WTC11 (cell line): ENCODE data around the gene ARHGAP44. TPM values are rescaled to one million over a fixed set of nuclear protein-coding genes. Genes with fewer than 3 reads are reported as not detected.
A peak's percentile ranks its signal among the peaks of the same experiment; 100 is the strongest.

Experiments
- ATAC-seq: fragments of 200-7000 bp; cut with Tn5 transposase; 2 replicates; pipeline ENCODE4 v1.10.0; 2021; ENCODE audit warnings: mild to moderate bottlenecking, moderate library complexity
- CTCF ChIA-PET: fragments of 300-600 bp; sonication (Branson Sonifier 250); formaldehyde crosslinking; loops from one replicate; lab custom pipeline; 2021; ENCODE audit warnings: antibody characterized with exemption; lab: Charles Lee
- POLR2A ChIA-PET: fragments of 350-600 bp; sonication (Branson Sonifier 250); formaldehyde crosslinking; loops from one replicate; lab custom pipeline; 2021; ENCODE audit warnings: antibody characterized with exemption; lab: Charles Lee
- DNase-seq: peaks from one replicate; pipeline ENCODE4 v3.0.0; 2021; ENCODE audit warnings: low spot score
- H3K27ac Mint-ChIP-seq: 2 replicates; pipeline ENCODE4 v1.8.0; 2021; ENCODE audit warnings: mixed read lengths
- H3K27me3 Mint-ChIP-seq: 2 replicates; pipeline ENCODE4 v1.8.0; 2021; ENCODE audit warnings: low read depth, mild to moderate bottlenecking, moderate library complexity, mixed read lengths
- H3K36me3 Mint-ChIP-seq: 2 replicates; pipeline ENCODE4 v1.8.0; 2021; ENCODE audit warnings: mixed read lengths
- H3K4me1 Mint-ChIP-seq: 2 replicates; pipeline ENCODE4 v1.8.0; 2022; ENCODE audit warnings: mixed read lengths
- H3K4me3 Mint-ChIP-seq: 2 replicates; pipeline ENCODE4 v1.8.0; 2021; ENCODE audit warnings: mild to moderate bottlenecking, moderate library complexity, mixed read lengths
- H3K9me3 Mint-ChIP-seq: 2 replicates; pipeline ENCODE4 v1.8.0; 2021; ENCODE audit warnings: mixed read lengths
- ATF3 ChIP-seq: sonication (generic); formaldehyde crosslinking; conservative IDR thresholded peaks from 2 replicates; pipeline ENCODE4 v1.8.1; 2022; ENCODE audit warnings: mild to moderate bottlenecking, missing genetic modification reagents
- CDX4 ChIP-seq: fragments of 250-450 bp; sonication (Bioruptor Pico); IDR thresholded peaks from 2 replicates; pipeline ENCODE4 v1.9.0; 2021; ENCODE audit warnings: moderate library complexity, mild to moderate bottlenecking, inconsistent platforms, borderline replicate concordance
- CREB1 ChIP-seq: sonication (generic); formaldehyde crosslinking; IDR thresholded peaks from 2 replicates; pipeline ENCODE4 v1.8.0; 2023; ENCODE audit warnings: mild to moderate bottlenecking, missing genetic modification reagents
- CREM ChIP-seq: sonication (generic); formaldehyde crosslinking; IDR thresholded peaks from 2 replicates; pipeline ENCODE4 v1.8.1; 2022; ENCODE audit warnings: mild to moderate bottlenecking, missing genetic modification reagents, moderate library complexity
- E2F5 ChIP-seq: sonication (generic); formaldehyde crosslinking; IDR thresholded peaks from 2 replicates; pipeline ENCODE4 v1.8.1; 2022; ENCODE audit warnings: mild to moderate bottlenecking, moderate library complexity, missing genetic modification reagents
- ELF4 ChIP-seq: sonication (generic); formaldehyde crosslinking; IDR thresholded peaks from 2 replicates; pipeline ENCODE4 v1.8.1; 2022; ENCODE audit warnings: low read depth, mild to moderate bottlenecking, moderate library complexity, missing genetic modification reagents
- FOXK1 ChIP-seq: sonication (generic); formaldehyde crosslinking; IDR thresholded peaks from 2 replicates; pipeline ENCODE4 v1.8.0; 2022; ENCODE audit warnings: mild to moderate bottlenecking, moderate library complexity, missing genetic modification reagents
- GRHL2 ChIP-seq: fragments of 250-450 bp; sonication (Bioruptor Pico); IDR thresholded peaks from 2 replicates; pipeline ENCODE4 v1.8.0; 2022; ENCODE audit warnings: mild to moderate bottlenecking, moderate library complexity; ENCODE audit not compliant: insufficient replicate concordance, severe bottlenecking
- GTF2I ChIP-seq: fragments of 250-450 bp; sonication (Bioruptor Pico); conservative IDR thresholded peaks from 2 replicates; pipeline ENCODE4 v1.4.0; 2021; ENCODE audit warnings: mild to moderate bottlenecking
- JAZF1 ChIP-seq: fragments of 250-450 bp; sonication (Bioruptor Pico); IDR thresholded peaks from 2 replicates; pipeline ENCODE4 v1.9.0; 2021; ENCODE audit warnings: moderate library complexity, mild to moderate bottlenecking, inconsistent platforms
- JUN ChIP-seq: sonication (generic); formaldehyde crosslinking; IDR thresholded peaks from 2 replicates; pipeline ENCODE4 v1.8.0; 2023; ENCODE audit warnings: mild to moderate bottlenecking, missing genetic modification reagents
- NFATC4 ChIP-seq: fragments of 250-450 bp; sonication (Bioruptor Pico); IDR thresholded peaks from 2 replicates; pipeline ENCODE4 v1.9.0; 2021; ENCODE audit warnings: mild to moderate bottlenecking
- NR1H2 ChIP-seq: sonication (generic); formaldehyde crosslinking; IDR thresholded peaks from 2 replicates; pipeline ENCODE4 v1.9.0; 2021; ENCODE audit warnings: mild to moderate bottlenecking, moderate library complexity, missing genetic modification reagents
- NR3C1 ChIP-seq: sonication (generic); formaldehyde crosslinking; conservative IDR thresholded peaks from 2 replicates; pipeline ENCODE4 v1.8.1; 2023; ENCODE audit warnings: low read depth, mild to moderate bottlenecking, missing genetic modification reagents
- OVOL2 ChIP-seq: fragments of 250-450 bp; sonication (Bioruptor Pico); IDR thresholded peaks from 2 replicates; pipeline ENCODE4 v1.9.0; 2021; ENCODE audit warnings: mild to moderate bottlenecking, borderline replicate concordance
- RORB ChIP-seq: fragments of 250-450 bp; sonication (Bioruptor Pico); IDR thresholded peaks from 2 replicates; pipeline ENCODE4 v1.9.0; 2021; ENCODE audit warnings: mild to moderate bottlenecking
- SMAD4 ChIP-seq: sonication (generic); formaldehyde crosslinking; IDR thresholded peaks from 2 replicates; pipeline ENCODE4 v1.8.0; 2022; ENCODE audit warnings: mild to moderate bottlenecking, missing genetic modification reagents
- SP1 ChIP-seq: sonication (generic); formaldehyde crosslinking; conservative IDR thresholded peaks from 2 replicates; pipeline ENCODE4 v1.8.1; 2022; ENCODE audit warnings: missing genetic modification reagents
- TCF7 ChIP-seq: sonication (generic); formaldehyde crosslinking; IDR thresholded peaks from 2 replicates; pipeline ENCODE4 v1.8.0; 2022; ENCODE audit warnings: mild to moderate bottlenecking, low read depth, missing genetic modification reagents, moderate library complexity
- TEAD4 ChIP-seq: sonication (generic); formaldehyde crosslinking; IDR thresholded peaks from 2 replicates; pipeline ENCODE4 v1.8.0; 2022; ENCODE audit warnings: mild to moderate bottlenecking, missing genetic modification reagents
- ZBTB21 ChIP-seq: sonication (generic); formaldehyde crosslinking; IDR thresholded peaks from 2 replicates; pipeline ENCODE4 v1.8.1; 2023; ENCODE audit warnings: mild to moderate bottlenecking, missing genetic modification reagents, borderline replicate concordance
- ZNF263 ChIP-seq: sonication (generic); formaldehyde crosslinking; IDR thresholded peaks from 2 replicates; pipeline ENCODE4 v1.8.1; 2022; ENCODE audit warnings: low read depth, mild to moderate bottlenecking, moderate library complexity, missing genetic modification reagents
- ZNF281 ChIP-seq: sonication (generic); formaldehyde crosslinking; IDR thresholded peaks from 2 replicates; pipeline ENCODE4 v1.8.0; 2023; ENCODE audit warnings: mild to moderate bottlenecking, missing genetic modification reagents
- ZNF396 ChIP-seq: fragments of 250-450 bp; sonication (Bioruptor Pico); IDR thresholded peaks from 2 replicates; pipeline ENCODE4 v1.8.0; 2021; ENCODE audit warnings: mild to moderate bottlenecking, moderate library complexity, borderline replicate concordance
- ZNF416 ChIP-seq: fragments of 250-450 bp; sonication (Bioruptor Pico); IDR thresholded peaks from 2 replicates; pipeline ENCODE4 v1.9.0; 2021; ENCODE audit warnings: mild to moderate bottlenecking, inconsistent platforms
- ZNF425 ChIP-seq: fragments of 250-450 bp; sonication (Bioruptor Pico); conservative IDR thresholded peaks from 2 replicates; pipeline ENCODE4 v1.9.0; 2021; ENCODE audit warnings: mild to moderate bottlenecking
- ZNF512 ChIP-seq: sonication (generic); formaldehyde crosslinking; IDR thresholded peaks from 2 replicates; pipeline ENCODE4 v1.8.1; 2022; ENCODE audit warnings: missing genetic modification reagents, borderline replicate concordance
- ZNF671 ChIP-seq: fragments of 250-450 bp; sonication (Bioruptor Pico); IDR thresholded peaks from 2 replicates; pipeline ENCODE4 v1.8.0; 2021; ENCODE audit warnings: mild to moderate bottlenecking
- ZSCAN18 ChIP-seq: fragments of 250-450 bp; sonication (Bioruptor Pico); IDR thresholded peaks from 2 replicates; pipeline ENCODE4 v2.1.2; 2022; ENCODE audit warnings: mild to moderate bottlenecking, moderate library complexity
- total RNA-seq: library from RNA; stranded (reverse); gene quantifications from 3 replicates; pipeline ENCODE4 v1.2.3, GENCODE V29; 2021

The ARHGAP44 gene
- total RNA-seq, 1 experiment from 2014 or later: 23.8 TPM

GRCh38 chr17:13003454-13003851, 214.2 kb downstream of the ARHGAP44 start:
- no peaks in the 10 kb centered on the region for H3K27me3 Mint-ChIP-seq
- DNase-seq (no peak), ATAC-seq (no peak)
- no peaks in the 10 kb centered on the region for H3K4me1 Mint-ChIP-seq
- TF ChIP-seq RORB (CRISPR knock-in tag) (no peak), FOXK1 (CRISPR knock-in tag) (no peak), ELF4 (CRISPR knock-in tag) (no peak), SMAD4 (CRISPR knock-in tag) (no peak), SP1 (CRISPR knock-in tag) (no peak), TEAD4 (CRISPR knock-in tag) (no peak), ZNF263 (no peak), TCF7 (CRISPR knock-in tag) (no peak), CREM (CRISPR knock-in tag) (no peak), NR3C1 (CRISPR knock-in tag) (no peak), JAZF1 (CRISPR knock-in tag) (no peak), ZBTB21 (no peak), NR1H2 (CRISPR knock-in tag) (no peak), CREB1 (CRISPR knock-in tag) (no peak), ZNF416 (CRISPR knock-in tag) (no peak), E2F5 (no peak), ZNF425 (CRISPR knock-in tag) (no peak), CDX4 (CRISPR knock-in tag) (no peak), JUN (CRISPR knock-in tag) (no peak)
- no peaks in the 10 kb centered on the region for H3K9me3 Mint-ChIP-seq
- no peak overlapping the region for H3K4me3 Mint-ChIP-seq
- CTCF ChIA-PET: interaction anchor here (1.9 kb wide), 2 partner anchors 15 to 75 kb away, joined by 4 to 6 read pairs; partner anchors contain the start of gene ELAC2
- POLR2A ChIA-PET: no interaction called here
- H3K27ac Mint-ChIP-seq: no peak overlapping the region
- H3K36me3 Mint-ChIP-seq: peaks cover 54% of the 10 kb centered on the region

- peaks cover 53% of the 10 kb centered on the region for H3K36me3 Mint-ChIP-seq
- ATAC-seq (no peak), DNase-seq (no peak)
- POLR2A ChIA-PET: no interaction called here
- peak overlapping the region; percentile 82; the same call in 1 of the 2 replicates for H3K27ac Mint-ChIP-seq
- H3K4me1 Mint-ChIP-seq: no peaks in the 10 kb centered on the region
- CTCF ChIA-PET: interaction anchor here (1.6 to 1.9 kb wide), 3 partner anchors 14 to 262 kb away, joined by 4 to 6 read pairs (median 4); partner anchors contain the start of gene ELAC2
- no peaks in the 10 kb centered on the region for H3K27me3 Mint-ChIP-seq
- H3K4me3 Mint-ChIP-seq: no peak overlapping the region
- H3K9me3 Mint-ChIP-seq: no peaks in the 10 kb centered on the region
- TF ChIP-seq ATF3: no peak
- TF ChIP-seq NFATC4 (CRISPR knock-in tag): no peak
- TF ChIP-seq OVOL2 (CRISPR knock-in tag): no peak
- no peak for TF ChIP-seq ZNF512 (CRISPR knock-in tag)
- no peak for TF ChIP-seq ZNF281 (CRISPR knock-in tag)
- no peak for TF ChIP-seq ZNF671 (CRISPR knock-in tag)
- no peak for TF ChIP-seq GTF2I
- no peak for TF ChIP-seq GRHL2 (CRISPR knock-in tag)
- TF ChIP-seq ZNF416 (CRISPR knock-in tag): no peak
- TF ChIP-seq ZSCAN18 (CRISPR knock-in tag): no peak
- TF ChIP-seq ZNF396 (CRISPR knock-in tag): no peak
- TF ChIP-seq NR1H2 (CRISPR knock-in tag): no peak
Measured at GRCh38 chr17:13003927-13004326, 214.6 kb downstream of the ARHGAP44 start.
